K562 (cell line): Measurements from ENCODE around the gene LRRC8C. TPM values are rescaled to one million over a fixed set of nuclear protein-coding genes. Genes with fewer than 3 reads are reported as not detected.

Source experiments
- ATF7 ChIP-seq: fragments of 450-650 bp; IDR thresholded peaks from 2 replicates; pipeline ENCODE4 v1.7.1; 2014; ENCODE audit warnings: mild to moderate bottlenecking, moderate library complexity
- CSDE1 ChIP-seq, 2 experiments: fragments of 450-650 bp; IDR thresholded peaks; 2 replicates each; pipeline ENCODE4 v1.6.1; 2016; ENCODE audit warnings: mild to moderate bottlenecking in 1 of 2
- GTF2E2 ChIP-seq: fragments of 200-800 bp; sonication (Bioruptor generic); IDR thresholded peaks from 2 replicates; pipeline ENCODE4 v1.6.1; 2016; ENCODE audit warnings: missing genetic modification characterization, missing compliant biosample characterization
- HDAC3 ChIP-seq: fragments of 450-650 bp; IDR thresholded peaks from 2 replicates; pipeline ENCODE4 v1.6.1; 2018; ENCODE audit warnings: borderline replicate concordance, mild to moderate bottlenecking, moderate library complexity; ENCODE audit not compliant: partially characterized antibody
- IRF2 ChIP-seq: sonication (generic); formaldehyde crosslinking; IDR thresholded peaks from 2 replicates; pipeline ENCODE4 v1.8.1; 2022; ENCODE audit warnings: mild to moderate bottlenecking, missing genetic modification reagents
- REST ChIP-seq, 2 experiments: fragments of 450-650 bp; formaldehyde crosslinking in 1 of 2; IDR thresholded peaks; 2 replicates each; pipeline versions ENCODE4 v1.4.0 to v1.6.1; 2014 to 2020; ENCODE audit warnings: mild to moderate bottlenecking in 2 of 2, borderline replicate concordance in 1 of 2, low read depth in 1 of 2
- SFPQ ChIP-seq: fragments of 200-400 bp; formaldehyde crosslinking; IDR thresholded peaks from 2 replicates; pipeline ENCODE4 v1.6.1; 2017; ENCODE audit warnings: mild to moderate bottlenecking, low read depth, low read length, moderate library complexity
- SMARCA4 ChIP-seq: fragments of 450-650 bp; IDR thresholded peaks from 2 replicates; pipeline ENCODE4 v1.6.1; 2016
- TBL1XR1 ChIP-seq, 2 experiments: IDR thresholded peaks; 2 replicates each; pipeline ENCODE4 v1.6.1; 2012; ENCODE audit warnings: improper control_type of control experiment in 2 of 2, low read length in 2 of 2, mild to moderate bottlenecking in 1 of 2
- THRAP3 ChIP-seq: fragments of 450-650 bp; IDR thresholded peaks from 2 replicates; pipeline ENCODE4 v1.6.1; 2016; ENCODE audit warnings: mild to moderate bottlenecking, inconsistent platforms, borderline replicate concordance
- YY1 ChIP-seq, 3 experiments: IDR thresholded peaks; 2 replicates each; pipeline ENCODE4 v1.6.1; 2011; ENCODE audit warnings: low read length in 2 of 3, mild to moderate bottlenecking in 2 of 3, moderate library complexity in 2 of 3, borderline replicate concordance in 1 of 3, control low read depth in 1 of 3, low read depth in 1 of 3; ENCODE audit not compliant: insufficient read depth in 3 of 3, insufficient replicate concordance in 2 of 3, control insufficient read depth in 1 of 3, insufficient read length in 1 of 3; ENCODE audit errors: extremely low read depth in 1 of 3
- ZBTB33 ChIP-seq: sonication (generic); formaldehyde crosslinking; IDR thresholded peaks from 2 replicates; pipeline ENCODE4 v1.8.1; 2023; ENCODE audit warnings: mild to moderate bottlenecking, missing genetic modification reagents
- ZBTB7A ChIP-seq: IDR thresholded peaks from 2 replicates; pipeline ENCODE4 v1.6.1; 2011; ENCODE audit warnings: low read depth, mild to moderate bottlenecking, low read length, moderate library complexity, borderline replicate concordance; ENCODE audit not compliant: control insufficient read depth
- ZNF174 ChIP-seq: fragments of 250-450 bp; sonication (Bioruptor Pico); IDR thresholded peaks from 2 replicates; pipeline ENCODE4 v1.4.0; 2020; ENCODE audit warnings: mild to moderate bottlenecking
- ZNF699 ChIP-seq: fragments of 250-450 bp; sonication (Bioruptor Pico); IDR thresholded peaks from 2 replicates; pipeline ENCODE4 v1.8.0; 2021; ENCODE audit warnings: mild to moderate bottlenecking, moderate library complexity; ENCODE audit not compliant: insufficient replicate concordance
- polyA plus RNA-seq, 8 experiments: library from polyadenylated mRNA; depleted of rRNA in 4 of 8; stranded (reverse) in 5 of 8; unstranded in 3 of 8; fragments of >200 nt; fragmentation: Nextera tagmentation in 2 of 8; fragmentation: Illumina TruSeq in 1 of 8; extraction: Ambion mirVana in 2 of 8; extraction: Trizol in 1 of 8; gene quantifications; 2 replicates each; pipeline versions ENCODE4 v1.2.1 to v1.2.3, GENCODE V29; 2011 to 2014; ENCODE audit warnings: inconsistent platforms in 1 of 8, missing spikeins in 1 of 8
- total RNA-seq, 7 experiments: library from RNA; depleted of rRNA in 6 of 7; stranded (reverse); fragments of >200 nt in 6 of 7; fragmentation: Illumina TruSeq in 2 of 7; extraction: Trizol in 2 of 7; gene quantifications; 2 replicates each; pipeline versions ENCODE4 v1.2.1 to v1.2.3, GENCODE V29; 2011 to 2021; ENCODE audit warnings: low replicate concordance in 1 of 7

The LRRC8C gene
- total and polyA plus RNA-seq, 9 of the 15 experiments (the other 6 are each of a cell fraction or from before 2014, with no cell fraction given), result 1.00 to 12.5 (median 4.5) TPM

GRCh38 chr1:89701746-89702241 is 68.9 kb downstream of the LRRC8C start (continued):
- TF ChIP-seq ATF7, result peak; percentile 39; the same call in 1 of the 2 replicates
- TF ChIP-seq ZNF699 (CRISPR knock-in tag), result no peak
- TF ChIP-seq TBL1XR1 (IDR thresholded peaks at IDR 0.05; ENCODE audit: low read length in 2 of 2), result no peak
- TF ChIP-seq REST (IDR thresholded peaks at IDR 0.05; ENCODE audit: borderline replicate concordance), result peak; percentile 7; the same call in 1 of the 2 replicates
- no peak for TF ChIP-seq REST (CRISPR knock-in tag; IDR thresholded peaks at IDR 0.05; ENCODE audit: low read depth)
- no peak for TF ChIP-seq ZBTB33 (CRISPR knock-in tag)
- peak in 1 of 3 experiments; percentile 21 for TF ChIP-seq YY1 (IDR thresholded peaks at IDR 0.05; ENCODE audit: borderline replicate concordance in 1 of 3, control insufficient read depth in 1 of 3, extremely low read depth in 1 of 3, insufficient read depth in 3 of 3, insufficient read length in 1 of 3, insufficient replicate concordance in 2 of 3, low read depth in 1 of 3, low read length in 2 of 3)
- no peak for TF ChIP-seq SFPQ
- TF ChIP-seq GTF2E2 (tag), result no peak
- TF ChIP-seq ZBTB7A, result no peak
- no peak for TF ChIP-seq ZNF174 (CRISPR knock-in tag)
- TF ChIP-seq IRF2, result no peak
- peak; percentile 79 for TF ChIP-seq SMARCA4
- no peak for TF ChIP-seq CSDE1 (IDR thresholded peaks at IDR 0.05)
- TF ChIP-seq THRAP3, result no peak
- TF ChIP-seq HDAC3, result peak; percentile 24
